ENCODE measurements around the gene SLC39A8.
"Not testable (repeated sequence)": the region's sequence is repeated elsewhere in the genome, so short reads cannot be mapped to it uniquely, and the experiment has no call there.

SLC39A8 gene

GRCh38 chr4:102295153-102295862, 50.0 kb downstream of the SLC39A8 start:
- no peak for DNase-seq

GRCh38 chr4:102288497-102288896, 56.8 kb downstream of the SLC39A8 start:
- DNase-seq: no peak

GRCh38 chr4:102285831-102286230, 59.5 kb downstream of the SLC39A8 start:
- no peak for DNase-seq

GRCh38 chr4:102281171-102281839, 64.0 kb downstream of the SLC39A8 start:
- no peak for DNase-seq

GRCh38 chr4:102273317-102273716, 72.0 kb downstream of the SLC39A8 start:
- not testable (repeated sequence) for DNase-seq

GRCh38 chr4:102272318-102272717, 73.0 kb downstream of the SLC39A8 start:
- DNase-seq: no peak

- no peak for DNase-seq
Observed at GRCh38 chr4:102268355-102268754, 76.9 kb downstream of the SLC39A8 start.

- DNase-seq: peak; percentile 60
Observed at GRCh38 chr4:102263024-102263787, 82.1 kb downstream of the SLC39A8 start.

- DNase-seq: no peak
Observed at GRCh38 chr4:102259702-102260101, 85.6 kb downstream of the SLC39A8 start.

- no peak for DNase-seq
Observed at GRCh38 chr4:102259081-102259480, 86.2 kb downstream of the SLC39A8 start.

- no peak for DNase-seq
Observed at GRCh38 chr4:102256321-102256720, 89.0 kb downstream of the SLC39A8 start.

GRCh38 chr4:102253860-102254259, 91.4 kb downstream of the SLC39A8 start:
- DNase-seq: no peak

- no peak for DNase-seq
Observed at GRCh38 chr4:102252171-102252570, 93.1 kb downstream of the SLC39A8 start.

GRCh38 chr4:102250341-102250740, 94.9 kb downstream of the SLC39A8 start:
- DNase-seq: no peak

GRCh38 chr4:102247041-102247440, 98.2 kb downstream of the SLC39A8 start:
- no peak for DNase-seq

GRCh38 chr4:102246416-102246815, 98.9 kb downstream of the SLC39A8 start:
- no peak for DNase-seq

GRCh38 chr4:102244878-102245535, 100.3 kb downstream of the SLC39A8 start:
- DNase-seq: no peak

GRCh38 chr4:102243296-102243695, 102.0 kb downstream of the SLC39A8 start:
- not testable (repeated sequence) for DNase-seq

- DNase-seq: no peak
Observed at GRCh38 chr4:102234243-102234838, 110.9 kb downstream of the SLC39A8 start.

- peak; percentile 32 for DNase-seq
Observed at GRCh38 chr4:102230194-102230593, 115.1 kb downstream of the SLC39A8 start.

- no peak for DNase-seq
Observed at GRCh38 chr4:102227388-102227787, 117.9 kb downstream of the SLC39A8 start.

- no peak for DNase-seq
Observed at GRCh38 chr4:102223461-102223860, 121.8 kb downstream of the SLC39A8 start.

Measured in NCI-H2227 treated with DMSO at 0.1 percent for 48 hours (cell line).